ENCODE data around the gene RAB40B. TPM values are rescaled to one million over a fixed set of nuclear protein-coding genes. Genes with fewer than 3 reads are reported as not detected.

Gene RAB40B
- total and polyA plus RNA-seq, 2 of the 13 experiments (the other 11 are each of a cell fraction or from before 2014, with no cell fraction given): 6.2 to 6.5 TPM

DNA sequence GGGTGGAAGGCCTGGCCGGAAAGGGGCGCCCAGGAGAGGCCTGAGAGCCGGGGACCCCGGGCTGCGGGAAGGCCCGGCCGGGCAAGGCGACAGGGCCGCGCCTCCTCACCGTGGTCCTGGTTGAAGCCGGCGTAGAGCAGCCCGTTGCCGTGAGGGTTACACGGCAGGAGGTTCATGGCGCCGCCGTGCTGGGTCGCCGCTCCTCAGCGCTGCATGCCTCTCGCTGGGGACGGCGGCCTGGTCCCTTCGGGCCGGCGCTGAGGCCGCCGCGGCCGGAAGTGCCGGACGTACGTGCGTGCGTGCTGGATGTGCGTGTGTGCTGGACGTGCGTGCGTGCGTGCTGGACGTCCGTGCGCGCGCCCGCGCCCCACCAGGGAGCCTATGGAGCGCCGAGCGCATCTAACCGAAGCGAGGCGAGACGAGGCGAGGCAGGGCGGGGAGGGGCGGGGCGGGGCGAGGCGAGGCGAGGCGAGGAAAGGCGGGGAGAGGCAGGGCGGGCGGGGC, 50.3 kb downstream of the RAB40B start, which contains the start of gene WDR45B (continued):
- TF ChIP-seq ZNF512B (CRISPR knock-in tag; IDR thresholded peaks at IDR 0.05; ENCODE audit: borderline replicate concordance) (no peak), ZKSCAN5 (CRISPR knock-in tag; IDR thresholded peaks at IDR 0.05) (no peak), TEAD2 (CRISPR knock-in tag; IDR thresholded peaks at IDR 0.05) (peak; percentile 66; the same call in 1 of the 2 replicates), ZNF20 (CRISPR knock-in tag; IDR thresholded peaks at IDR 0.05) (no peak), ZNF350 (CRISPR knock-in tag; IDR thresholded peaks at IDR 0.05; ENCODE audit: borderline replicate concordance, low read depth) (peak; percentile 18; the same call in 1 of the 2 replicates), ZNF558 (CRISPR knock-in tag; IDR thresholded peaks at IDR 0.05; ENCODE audit: borderline replicate concordance) (no peak; the same call in 1 of the 2 replicates), KAT2B (IDR thresholded peaks at IDR 0.05; ENCODE audit: borderline replicate concordance, low read depth, low read length) (no peak), HOXA5 (CRISPR knock-in tag; IDR thresholded peaks at IDR 0.05) (peak; percentile 35; the same call in 1 of the 2 replicates), KDM3A (CRISPR knock-in tag; IDR thresholded peaks at IDR 0.05; ENCODE audit: low read depth) (peak; percentile 76; the same call in 1 of the 2 replicates), ZNF343 (CRISPR knock-in tag; IDR thresholded peaks at IDR 0.05) (0 out of 2 replicates have a peak, but pooled peaks have one; percentile 22), ZNF225 (CRISPR knock-in tag; IDR thresholded peaks at IDR 0.05) (peak; percentile 83; the same call in 1 of the 2 replicates), ZSCAN29 (CRISPR knock-in tag; conservative IDR thresholded peaks at IDR 0.05) (no peak), KAT7 (CRISPR knock-in tag; IDR thresholded peaks at IDR 0.05; ENCODE audit: borderline replicate concordance) (peak; percentile 86; the same call in 1 of the 2 replicates), NFKBIZ (CRISPR knock-in tag; IDR thresholded peaks at IDR 0.05) (peak; percentile 79; the same call in 1 of the 2 replicates), ZKSCAN8 (CRISPR knock-in tag; IDR thresholded peaks at IDR 0.05; ENCODE audit: borderline replicate concordance) (0 out of 2 replicates have a peak, but pooled peaks have one; percentile 11), FOXJ3 (CRISPR knock-in tag; IDR thresholded peaks at IDR 0.05; ENCODE audit: borderline replicate concordance) (no peak), ZNF737 (CRISPR knock-in tag; IDR thresholded peaks at IDR 0.05; ENCODE audit: borderline replicate concordance) (no peak), ZNF562 (CRISPR knock-in tag; IDR thresholded peaks at IDR 0.05; ENCODE audit: borderline replicate concordance) (no peak), ZNF446 (CRISPR knock-in tag; IDR thresholded peaks at IDR 0.05) (peak; percentile 93), RBAK (CRISPR knock-in tag; IDR thresholded peaks at IDR 0.05) (no peak), ZNF124 (CRISPR knock-in tag; IDR thresholded peaks at IDR 0.05) (peak; percentile 86)
- TF ChIP-seq, protein P1, sequence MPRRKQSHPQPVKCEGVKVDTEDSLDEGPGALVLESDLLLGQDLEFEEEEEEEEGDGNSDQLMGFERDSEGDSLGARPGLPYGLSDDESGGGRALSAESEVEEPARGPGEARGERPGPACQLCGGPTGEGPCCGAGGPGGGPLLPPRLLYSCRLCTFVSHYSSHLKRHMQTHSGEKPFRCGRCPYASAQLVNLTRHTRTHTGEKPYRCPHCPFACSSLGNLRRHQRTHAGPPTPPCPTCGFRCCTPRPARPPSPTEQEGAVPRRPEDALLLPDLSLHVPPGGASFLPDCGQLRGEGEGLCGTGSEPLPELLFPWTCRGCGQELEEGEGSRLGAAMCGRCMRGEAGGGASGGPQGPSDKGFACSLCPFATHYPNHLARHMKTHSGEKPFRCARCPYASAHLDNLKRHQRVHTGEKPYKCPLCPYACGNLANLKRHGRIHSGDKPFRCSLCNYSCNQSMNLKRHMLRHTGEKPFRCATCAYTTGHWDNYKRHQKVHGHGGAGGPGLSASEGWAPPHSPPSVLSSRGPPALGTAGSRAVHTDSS (CRISPR knock-in tag; conservative IDR thresholded peaks at IDR 0.05): no peak
- TF ChIP-seq, protein P2, sequence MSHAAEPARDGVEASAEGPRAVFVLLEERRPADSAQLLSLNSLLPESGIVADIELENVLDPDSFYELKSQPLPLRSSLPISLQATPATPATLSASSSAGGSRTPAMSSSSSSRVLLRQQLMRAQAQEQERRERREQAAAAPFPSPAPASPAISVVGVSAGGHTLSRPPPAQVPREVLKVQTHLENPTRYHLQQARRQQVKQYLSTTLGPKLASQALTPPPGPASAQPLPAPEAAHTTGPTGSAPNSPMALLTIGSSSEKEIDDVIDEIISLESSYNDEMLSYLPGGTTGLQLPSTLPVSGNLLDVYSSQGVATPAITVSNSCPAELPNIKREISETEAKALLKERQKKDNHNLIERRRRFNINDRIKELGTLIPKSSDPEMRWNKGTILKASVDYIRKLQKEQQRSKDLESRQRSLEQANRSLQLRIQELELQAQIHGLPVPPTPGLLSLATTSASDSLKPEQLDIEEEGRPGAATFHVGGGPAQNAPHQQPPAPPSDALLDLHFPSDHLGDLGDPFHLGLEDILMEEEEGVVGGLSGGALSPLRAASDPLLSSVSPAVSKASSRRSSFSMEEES (CRISPR knock-in tag; IDR thresholded peaks at IDR 0.05): peak; percentile 71
- TF ChIP-seq, protein P3, sequence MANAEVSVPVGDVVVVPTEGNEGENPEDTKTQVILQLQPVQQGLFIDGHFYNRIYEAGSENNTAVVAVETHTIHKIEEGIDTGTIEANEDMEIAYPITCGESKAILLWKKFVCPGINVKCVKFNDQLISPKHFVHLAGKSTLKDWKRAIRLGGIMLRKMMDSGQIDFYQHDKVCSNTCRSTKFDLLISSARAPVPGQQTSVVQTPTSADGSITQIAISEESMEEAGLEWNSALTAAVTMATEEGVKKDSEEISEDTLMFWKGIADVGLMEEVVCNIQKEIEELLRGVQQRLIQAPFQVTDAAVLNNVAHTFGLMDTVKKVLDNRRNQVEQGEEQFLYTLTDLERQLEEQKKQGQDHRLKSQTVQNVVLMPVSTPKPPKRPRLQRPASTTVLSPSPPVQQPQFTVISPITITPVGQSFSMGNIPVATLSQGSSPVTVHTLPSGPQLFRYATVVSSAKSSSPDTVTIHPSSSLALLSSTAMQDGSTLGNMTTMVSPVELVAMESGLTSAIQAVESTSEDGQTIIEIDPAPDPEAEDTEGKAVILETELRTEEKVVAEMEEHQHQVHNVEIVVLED (CRISPR knock-in tag; IDR thresholded peaks at IDR 0.05; ENCODE audit: borderline replicate concordance): peak; percentile 99
